GM21390 (cell line): ENCODE measurements around the gene TBRG1.

Experiments used
- ATAC-seq: cut with Tn5 transposase; IDR thresholded peaks from one replicate; pipeline ENCODE4 v1.9.1; 2021; ENCODE audit not compliant: unreplicated experiment

Gene TBRG1

GRCh38 chr11:124612567-124613246 lies 10.0 kb upstream of the TBRG1 start:
- ATAC-seq = no peak

GRCh38 chr11:124618863-124619262 lies 3.8 kb upstream of the TBRG1 start:
- no peak for ATAC-seq

- ATAC-seq = no peak
These were observed 1.3 kb downstream of the TBRG1 start for GRCh38 chr11:124623861-124624525.

- no peak for ATAC-seq
These were observed 3.0 kb downstream of the TBRG1 start for GRCh38 chr11:124625504-124626168.

DNA sequence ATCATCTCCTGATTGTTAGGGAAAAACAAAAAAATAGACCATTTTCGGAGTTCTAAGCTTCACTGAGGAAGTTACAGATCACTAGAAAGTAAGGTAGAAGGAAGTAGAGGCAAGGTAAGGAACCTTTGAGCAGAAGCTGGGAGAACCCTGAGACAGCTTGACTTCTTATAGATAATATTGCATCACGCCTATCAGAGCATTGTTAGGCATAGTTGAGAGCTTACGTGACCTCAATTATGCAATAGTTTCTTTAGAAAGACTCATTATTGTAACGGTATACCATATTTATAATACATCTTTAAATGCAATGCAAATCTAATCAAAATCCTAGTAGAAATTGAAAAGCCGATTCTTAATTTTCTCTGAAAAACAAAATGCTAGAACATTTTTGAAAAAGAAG lies 4.9 kb downstream of the TBRG1 start:
- no peak for ATAC-seq

GRCh38 chr11:124629961-124630360 lies 7.3 kb downstream of the TBRG1 start:
- ATAC-seq = no peak

DNA sequence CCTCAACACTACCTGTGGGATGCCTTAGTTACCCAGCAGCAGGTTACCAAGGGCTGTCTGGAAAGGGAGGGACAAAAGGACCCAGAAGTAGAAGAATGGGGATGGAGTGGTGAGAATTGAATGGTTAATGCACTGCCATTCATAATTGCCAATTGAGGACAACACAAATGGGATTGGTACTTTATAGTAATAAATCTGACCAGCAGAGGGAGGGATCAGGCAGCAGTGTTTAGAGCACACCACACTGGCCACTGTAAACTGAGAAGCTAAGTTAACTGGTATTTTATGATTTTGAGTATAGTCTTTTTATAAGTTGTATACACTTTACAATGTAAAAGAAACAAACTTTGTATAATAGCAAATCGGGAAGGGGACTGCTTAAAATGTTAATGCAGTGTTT lies 10.7 kb downstream of the TBRG1 start:
- ATAC-seq = no peak

DNA sequence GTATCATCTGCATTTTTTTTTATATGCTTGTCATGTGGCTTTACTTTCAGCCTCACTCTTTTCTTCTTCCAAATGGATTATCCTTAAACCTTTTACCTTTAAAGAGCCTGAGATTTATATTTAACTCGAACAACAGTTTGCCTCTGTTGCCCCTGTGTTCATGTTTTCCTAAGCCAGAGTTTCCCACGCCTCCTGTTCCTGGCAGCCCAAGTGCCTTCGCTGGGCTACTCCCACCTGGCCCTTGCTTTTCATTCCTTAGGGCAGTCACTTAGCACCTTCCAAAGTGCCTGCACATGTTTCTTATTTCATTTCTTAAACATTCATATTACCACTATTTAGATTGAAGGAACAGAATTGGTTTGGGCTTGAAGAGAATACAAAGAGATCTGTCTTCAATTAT lies 13.3 kb downstream of the TBRG1 start:
- ATAC-seq = no peak

- no peak for ATAC-seq
These were observed 15.8 kb downstream of the TBRG1 start for GRCh38 chr11:124638500-124638899.

- ATAC-seq = no peak
These were observed 16.5 kb downstream of the TBRG1 start for GRCh38 chr11:124639186-124639585.

- no peak for ATAC-seq
These were observed 18.0 kb downstream of the TBRG1 start for GRCh38 chr11:124640666-124641065.

GRCh38 chr11:124642628-124643027 lies 20.0 kb downstream of the TBRG1 start:
- ATAC-seq = no peak

DNA sequence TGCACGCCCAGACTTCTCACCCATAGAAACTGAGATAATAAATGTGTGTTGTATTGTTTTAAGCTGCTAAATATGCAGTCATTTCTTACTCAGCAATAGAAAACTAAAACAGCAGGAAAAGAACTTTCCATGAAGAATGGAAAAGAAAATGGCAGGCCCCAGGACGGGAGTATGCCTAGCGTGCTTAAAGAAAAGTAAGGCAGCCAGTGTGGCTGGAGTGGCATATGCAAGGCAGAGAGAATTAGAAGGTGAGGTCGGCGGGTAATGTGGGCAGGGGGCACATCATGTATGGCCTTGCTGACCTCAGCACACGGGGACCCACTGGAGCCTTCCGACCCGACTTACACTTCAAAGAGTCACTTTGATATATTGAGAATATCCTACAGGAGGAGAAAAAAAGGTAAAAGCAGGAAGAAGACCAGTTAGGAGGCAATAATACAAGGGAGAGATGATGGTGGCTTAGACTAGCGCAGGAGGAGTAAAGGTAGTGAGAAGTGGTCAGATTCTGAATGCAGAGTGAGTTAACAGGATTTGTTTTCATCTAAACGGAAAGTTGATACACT lies 20.5 kb downstream of the TBRG1 start:
- ATAC-seq = no peak

DNA sequence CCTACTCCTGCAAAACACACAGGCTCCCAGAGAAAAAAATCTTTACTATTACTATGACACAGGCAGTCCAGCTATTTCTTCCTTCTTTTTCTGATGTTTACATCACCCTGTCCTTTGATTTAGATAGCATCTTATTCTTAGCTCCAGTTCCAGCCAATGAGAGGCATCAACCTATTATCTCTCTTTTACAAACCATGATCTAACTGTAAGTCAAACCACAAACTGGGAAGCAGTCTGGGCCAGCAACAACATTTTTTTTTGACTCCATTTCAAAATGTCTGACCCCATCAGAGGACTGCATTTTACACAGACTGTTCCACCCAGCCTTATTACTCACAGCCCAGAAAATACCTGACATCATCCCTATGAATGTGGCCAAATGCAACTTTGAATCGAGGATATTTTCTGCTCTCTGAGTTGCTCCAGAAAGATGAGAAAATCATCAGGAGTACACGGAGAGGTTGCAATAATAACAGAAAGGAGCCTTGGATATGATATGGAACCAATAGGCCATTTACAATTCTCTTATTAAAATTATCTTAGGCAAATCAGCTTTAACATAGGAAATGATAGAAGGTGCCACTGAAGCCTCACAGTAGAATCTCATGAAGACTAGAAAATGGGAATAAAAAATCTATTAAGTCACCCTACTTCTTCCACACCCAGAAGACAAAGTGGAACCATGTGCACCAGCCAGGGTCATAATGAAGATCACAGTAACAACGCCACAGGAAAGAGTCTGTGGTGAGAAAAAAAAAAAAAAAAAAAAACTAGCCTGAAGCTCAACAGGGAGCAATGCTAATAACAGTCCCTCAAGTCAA lies 21.2 kb downstream of the TBRG1 start:
- no peak for ATAC-seq

GRCh38 chr11:124644426-124645280 lies 22.0 kb downstream of the TBRG1 start:
- peak; percentile 68 for ATAC-seq

DNA sequence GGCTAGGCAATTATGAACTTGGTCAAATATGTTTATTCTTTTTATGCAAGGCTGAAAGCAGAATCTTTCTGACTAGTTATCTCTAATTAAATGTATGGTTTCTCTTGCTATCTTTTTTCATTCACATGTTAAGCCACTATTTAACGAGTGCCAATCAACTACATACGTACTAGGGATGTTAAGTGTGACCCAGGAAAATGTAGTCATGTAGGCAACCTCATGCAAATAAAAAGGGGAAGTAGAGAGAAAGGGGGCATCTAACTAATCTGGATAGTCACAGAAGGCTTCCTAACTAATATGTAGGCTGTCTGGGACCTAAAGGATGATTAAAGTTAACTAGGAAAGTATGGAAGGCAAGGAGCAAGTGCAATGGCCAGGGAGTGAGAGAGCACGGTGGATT lies 23.5 kb downstream of the TBRG1 start:
- ATAC-seq = no peak

GRCh38 chr11:124648610-124649009 lies 25.9 kb downstream of the TBRG1 start:
- ATAC-seq = no peak

DNA sequence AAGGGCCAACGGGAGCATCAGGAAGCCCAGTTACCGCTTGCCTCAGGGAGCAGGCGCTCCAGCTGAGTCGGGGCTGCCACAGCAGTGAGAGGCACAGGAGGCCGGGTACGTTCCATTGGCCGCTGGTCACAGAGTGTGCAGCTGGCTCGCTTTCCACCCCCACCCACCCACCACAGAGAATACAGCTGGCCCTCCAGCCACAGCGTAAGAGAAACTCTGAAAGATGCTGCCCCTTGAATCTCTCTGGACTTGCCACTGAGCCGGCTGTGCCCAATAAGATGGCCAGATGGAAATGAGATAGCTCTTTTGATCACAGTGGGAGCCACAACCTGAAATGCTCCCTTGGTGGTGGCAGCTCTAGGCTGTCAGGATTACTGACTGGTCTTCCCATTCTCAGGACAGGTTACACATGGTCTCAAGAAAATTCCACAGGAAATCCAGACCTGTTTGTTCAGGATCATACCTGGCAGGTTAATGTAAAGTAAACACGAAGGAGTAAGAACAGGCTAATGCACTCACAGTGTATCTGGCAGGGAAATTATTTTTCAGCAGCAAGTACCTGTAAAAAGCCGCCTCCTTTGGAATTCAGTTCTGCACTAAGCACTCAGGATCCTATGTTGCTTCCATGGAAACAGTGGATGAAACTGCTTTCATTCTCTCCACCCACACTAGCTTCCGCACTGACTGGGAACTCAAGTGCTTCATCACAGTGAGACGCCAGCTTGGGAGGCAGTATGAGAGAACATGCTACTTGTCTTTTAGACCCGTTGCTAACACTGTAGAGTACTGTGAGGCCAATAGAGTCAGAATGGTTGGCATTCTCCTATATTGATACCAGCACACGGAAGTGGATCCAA lies 34.3 kb downstream of the TBRG1 start:
- ATAC-seq = no peak

- ATAC-seq = no peak
These were observed 35.2 kb downstream of the TBRG1 start for GRCh38 chr11:124657904-124658303.
